Measurements from ENCODE around the gene FGD2. TPM values are rescaled to one million over a fixed set of nuclear protein-coding genes. Genes with fewer than 3 reads are reported as not detected.

The FGD2 gene
- total RNA-seq, 1 experiment from 2014 or later: 0.44 TPM

GRCh38 chr6:36983538-36983937, 21.9 kb upstream of the FGD2 start:
- BruUV-seq (replicated peaks): no TSS peak
- Histone ChIP-seq H3K27ac (ENCODE audit: low read length) (no peak overlapping the region), H3K4me2 (ENCODE audit: low read length) (peak overlapping the region; percentile 98), H3K79me2 (ENCODE audit: low read length) (peaks cover 83% of the 10 kb centered on the region), H3K9me2 (replicated peaks; ENCODE audit: low read length) (no peaks in the 10 kb centered on the region), H3K4me1 (ENCODE audit: insufficient read depth, low read length) (peaks cover 24% of the 10 kb centered on the region), H3K9ac (ENCODE audit: low read length) (no peak overlapping the region), H2AFZ (ENCODE audit: low read length) (no peak overlapping the region), H3F3A (ENCODE audit: low read length, unreplicated experiment) (no peaks in the 10 kb centered on the region), H3K9me3 (ENCODE audit: low read length) (no peaks in the 10 kb centered on the region), H3K27me3 (ENCODE audit: low read length) (no peaks in the 10 kb centered on the region), H3K36me3 (ENCODE audit: low read depth, low read length) (peaks cover 12% of the 10 kb centered on the region), H3K4me3 (ENCODE audit: low read length) (peak overlapping the region; percentile 99), H4K20me1 (ENCODE audit: low read length) (peaks cover 56% of the 10 kb centered on the region)
- no peak for DNase-seq
- intact Hi-C loops (cut with micrococcal nuclease): loop anchor here (10.0 kb wide), 1 partner anchor 99 kb away; the partner anchor contains the start of gene C6orf89
- ChIA-PET POLR2A (ENCODE audit: unreplicated experiment) (no interaction called here), CTCF (no interaction called here)
- TF ChIP-seq EZH2phosphoT487 (IDR thresholded peaks at IDR 0.05; ENCODE audit: borderline replicate concordance, low read length) (no peak), CTCF (conservative IDR thresholded peaks at IDR 0.05; ENCODE audit: low read depth, low read length) (no peak), EZH2 (IDR thresholded peaks at IDR 0.05; ENCODE audit: low read length, unreplicated experiment) (no peak)
- ATAC-seq: no peak

- Histone ChIP-seq H3K9me2 (replicated peaks; ENCODE audit: low read length) (no peaks in the 10 kb centered on the region), H2AFZ (ENCODE audit: low read length) (no peak overlapping the region), H3K4me3 (ENCODE audit: low read length) (peak overlapping the region; percentile 99), H3K9me3 (ENCODE audit: low read length) (no peaks in the 10 kb centered on the region), H4K20me1 (ENCODE audit: low read length) (peaks cover 43% of the 10 kb centered on the region), H3K79me2 (ENCODE audit: low read length) (peaks cover 70% of the 10 kb centered on the region), H3F3A (ENCODE audit: low read length, unreplicated experiment) (no peaks in the 10 kb centered on the region), H3K4me2 (ENCODE audit: low read length) (peak overlapping the region; percentile 98), H3K36me3 (ENCODE audit: low read depth, low read length) (peaks cover 2% of the 10 kb centered on the region; the same call in 1 of the 2 replicates), H3K27ac (ENCODE audit: low read length) (peak overlapping the region; percentile 15; the same call in 1 of the 2 replicates), H3K4me1 (ENCODE audit: insufficient read depth, low read length) (peaks cover 24% of the 10 kb centered on the region), H3K9ac (ENCODE audit: low read length) (peak overlapping the region; percentile 98), H3K27me3 (ENCODE audit: low read length) (no peaks in the 10 kb centered on the region)
- POLR2A ChIA-PET (ENCODE audit: unreplicated experiment): interaction anchor here (0.7 kb wide), 1 partner anchor 64 kb away, joined by 3 read pairs; no protein-coding TSS in a partner anchor
- intact Hi-C loops (cut with micrococcal nuclease): loop anchor here (5.0 to 10.0 kb wide), 2 partner anchors 72 to 100 kb away; partner anchors contain the start of gene C6orf89
- CTCF ChIA-PET: interaction anchor here (0.6 to 1.9 kb wide), 3 partner anchors 33 to 71 kb away, joined by 3 to 8 read pairs (median 6); no protein-coding TSS in a partner anchor
- BruUV-seq (replicated peaks): no TSS peak
- peak; percentile 5; the same call in 1 of the 2 replicates for ATAC-seq
- DNase-seq: peak; percentile 61
- TF ChIP-seq EZH2phosphoT487 (IDR thresholded peaks at IDR 0.05; ENCODE audit: borderline replicate concordance, low read length): no peak
- no peak for TF ChIP-seq CTCF (conservative IDR thresholded peaks at IDR 0.05; ENCODE audit: low read depth, low read length)
- no peak for TF ChIP-seq EZH2 (IDR thresholded peaks at IDR 0.05; ENCODE audit: low read length, unreplicated experiment)
Measured at GRCh38 chr6:36984581-36985416, 20.7 kb upstream of the FGD2 start.
